OCI-LY7 (cell line): ENCODE results near the gene RCHY1. TPM values are rescaled to one million over a fixed set of nuclear protein-coding genes. Genes with fewer than 3 reads are reported as not detected.
"Not testable (repeated sequence)": the region's sequence is repeated elsewhere in the genome, so short reads cannot be mapped to it uniquely, and the experiment has no call there.

Experiments
- BruUV-seq: library from RNA; stranded (reverse); fragments of 400-500 nt; replicated peaks from 2 replicates; lab custom pipeline; 2021; lab: Mats Ljungman, UMichigan
- CTCF ChIA-PET: fragments of 300-600 bp; sonication (Branson Sonifier 250); formaldehyde crosslinking; loops from one replicate; lab custom pipeline; 2022; ENCODE audit warnings: antibody characterized with exemption; ENCODE audit not compliant: unreplicated experiment; lab: Charles Lee
- POLR2A ChIA-PET: fragments of 300-600 bp; sonication (Branson Sonifier 250); formaldehyde crosslinking; loops from one replicate; lab custom pipeline; 2022; ENCODE audit warnings: antibody characterized with exemption; lab: Charles Lee
- DNase-seq: peaks from one replicate; pipeline ENCODE4 v3.0.0-alpha.2; 2015; ENCODE audit warnings: low spot score
- H2AFZ ChIP-seq: fragments of 200-600 bp; sonication (generic), shearing (Covaris generic); 2 replicates; pipeline ENCODE4 v1.6.1; 2014; ENCODE audit warnings: mild to moderate bottlenecking, antibody characterized with exemption, low read length, moderate library complexity
- H3K27ac ChIP-seq: fragments of 200-600 bp; sonication (generic); 2 replicates; pipeline ENCODE4 v1.5.1; 2014; ENCODE audit warnings: mixed run types, low read depth, mild to moderate bottlenecking, moderate library complexity, low read length, inconsistent platforms; ENCODE audit not compliant: poor library complexity, severe bottlenecking
- H3K36me3 ChIP-seq: fragments of 200-600 bp; sonication (generic); 2 replicates; pipeline ENCODE4 v1.6.1; 2014; ENCODE audit warnings: mild to moderate bottlenecking, antibody characterized with exemption, low read length, moderate library complexity, mixed read lengths; ENCODE audit not compliant: insufficient read depth
- H3K4me1 ChIP-seq: fragments of 200-600 bp; sonication (generic); 2 replicates; pipeline ENCODE4 v1.5.1; 2014; ENCODE audit warnings: mild to moderate bottlenecking, low read length; ENCODE audit not compliant: insufficient read depth, poor library complexity, severe bottlenecking
- H3K4me2 ChIP-seq: fragments of 200-600 bp; sonication (generic); 2 replicates; pipeline ENCODE4 v1.6.1; 2014; ENCODE audit warnings: mild to moderate bottlenecking, low read length
- H3K4me3 ChIP-seq: fragments of 200-600 bp; sonication (generic); 2 replicates; pipeline ENCODE4 v1.5.1; 2014; ENCODE audit warnings: mild to moderate bottlenecking, low read depth, low read length; ENCODE audit not compliant: poor library complexity, severe bottlenecking
- H3K79me2 ChIP-seq: fragments of 200-600 bp; sonication (generic); 2 replicates; pipeline ENCODE4 v1.6.1; 2016; ENCODE audit warnings: low read depth, mild to moderate bottlenecking, low read length, moderate library complexity, mixed read lengths; ENCODE audit not compliant: insufficient read depth
- H3K9me2 ChIP-seq: fragments of 200-600 bp; sonication (generic); 2 replicates; pipeline ENCODE4 v1.6.1; 2016; ENCODE audit warnings: mild to moderate bottlenecking, low read length, mixed read lengths; ENCODE audit not compliant: insufficient read depth
- H3K9me3 ChIP-seq: fragments of 200-600 bp; sonication (generic); 2 replicates; pipeline ENCODE4 v1.6.1; 2014; ENCODE audit warnings: mild to moderate bottlenecking, mixed run types, low read length, mixed read lengths
- H4K20me1 ChIP-seq: fragments of 200-600 bp; sonication (generic); 2 replicates; pipeline ENCODE4 v1.6.1; 2014; ENCODE audit warnings: mild to moderate bottlenecking, antibody characterized with exemption, low read length, moderate library complexity, mixed read lengths; ENCODE audit not compliant: insufficient read depth
- EZH2phosphoT487 ChIP-seq: fragments of 200-600 bp; sonication (generic); IDR thresholded peaks from 2 replicates; pipeline ENCODE4 v1.6.1; 2018; ENCODE audit warnings: low read depth, borderline replicate concordance, mild to moderate bottlenecking, mixed run types, antibody characterized with exemption, low read length, moderate library complexity, mixed read lengths
- intact Hi-C: fragments of 100-400 bp; cut with micrococcal nuclease; formaldehyde crosslinking; loops from one replicate; pipeline ENCODE4 v1.10.0; 2022; ENCODE audit not compliant: unreplicated experiment
- total RNA-seq, 2 experiments: library from RNA; depleted of rRNA in 1 of 2; stranded (reverse); fragments of >200 nt in 1 of 2; shearing (Covaris generic) in 1 of 2; gene quantifications; 2 replicates each; pipeline ENCODE4 v1.2.3, GENCODE V29; 2014 to 2022
- TF ChIP-seq, protein P1 (sequence below): fragments of 200-600 bp; sonication (generic); conservative IDR thresholded peaks from 2 replicates; pipeline ENCODE4 v1.5.1; 2014; ENCODE audit warnings: mild to moderate bottlenecking, antibody characterized with exemption, low read length, moderate library complexity, mixed read lengths

RCHY1 gene
- total RNA-seq, 2 experiments from 2014 or later = 9.2 to 25.5 TPM

DNA sequence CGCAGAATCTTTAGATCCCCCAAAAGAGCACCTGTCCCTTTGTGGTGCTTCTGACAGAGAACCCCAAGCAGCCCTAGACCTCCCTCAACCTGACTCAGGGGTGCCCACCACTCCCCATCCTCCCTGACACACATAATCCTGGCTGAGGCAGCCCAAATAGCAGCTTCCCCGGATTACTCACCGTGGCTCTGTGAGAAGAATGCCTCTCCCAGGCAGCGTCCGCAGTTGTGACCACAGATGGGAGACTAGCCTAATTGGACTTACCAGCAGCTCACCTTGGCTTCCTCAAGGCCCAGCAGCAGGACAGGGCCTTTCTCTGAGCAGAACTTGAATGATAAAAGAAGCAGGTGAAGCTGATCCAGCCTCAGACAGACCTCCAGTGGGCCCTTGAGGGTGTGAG, 31.3 kb upstream of the RCHY1 start:
- CTCF ChIA-PET = no interaction called here
- BruUV-seq = no TSS peak
- H3K79me2 ChIP-seq = no peaks in the 10 kb centered on the region

DNA sequence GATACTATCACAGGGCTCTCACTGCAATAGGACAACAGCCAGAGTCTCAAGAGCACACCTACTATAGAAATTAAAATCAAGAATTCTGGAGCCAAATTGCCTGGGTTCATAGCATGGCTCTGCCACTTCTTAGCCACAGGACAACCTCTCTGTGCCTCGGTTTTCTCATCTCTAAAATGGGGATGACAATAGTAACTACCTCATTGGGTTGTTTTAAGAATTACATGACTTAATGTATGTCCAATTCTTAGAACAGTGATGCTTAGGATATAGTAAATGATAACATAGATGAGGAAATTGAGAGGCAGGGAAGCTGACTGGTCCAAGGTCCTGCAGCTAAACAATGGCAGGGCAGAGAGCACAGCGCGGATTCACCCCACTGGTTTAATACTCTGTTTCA, 30.7 kb upstream of the RCHY1 start:
- Histone ChIP-seq H3K36me3 (0 out of 2 replicates have a peak, but pooled peaks cover 3% of the 10 kb centered on the region), H3K79me2 (no peaks in the 10 kb centered on the region), H3K4me3 (no peak overlapping the region), H2AFZ (no peak overlapping the region), H3K9me2 (no peaks in the 10 kb centered on the region), H3K9me3 (no peaks in the 10 kb centered on the region), H3K4me2 (no peak overlapping the region), H3K4me1 (no peaks in the 10 kb centered on the region), H3K27ac (no peak overlapping the region), H4K20me1 (no peaks in the 10 kb centered on the region)
- no peak for DNase-seq
- intact Hi-C loops = no loop called here
- TF ChIP-seq EZH2phosphoT487 = no peak
- TF ChIP-seq, protein P1, sequence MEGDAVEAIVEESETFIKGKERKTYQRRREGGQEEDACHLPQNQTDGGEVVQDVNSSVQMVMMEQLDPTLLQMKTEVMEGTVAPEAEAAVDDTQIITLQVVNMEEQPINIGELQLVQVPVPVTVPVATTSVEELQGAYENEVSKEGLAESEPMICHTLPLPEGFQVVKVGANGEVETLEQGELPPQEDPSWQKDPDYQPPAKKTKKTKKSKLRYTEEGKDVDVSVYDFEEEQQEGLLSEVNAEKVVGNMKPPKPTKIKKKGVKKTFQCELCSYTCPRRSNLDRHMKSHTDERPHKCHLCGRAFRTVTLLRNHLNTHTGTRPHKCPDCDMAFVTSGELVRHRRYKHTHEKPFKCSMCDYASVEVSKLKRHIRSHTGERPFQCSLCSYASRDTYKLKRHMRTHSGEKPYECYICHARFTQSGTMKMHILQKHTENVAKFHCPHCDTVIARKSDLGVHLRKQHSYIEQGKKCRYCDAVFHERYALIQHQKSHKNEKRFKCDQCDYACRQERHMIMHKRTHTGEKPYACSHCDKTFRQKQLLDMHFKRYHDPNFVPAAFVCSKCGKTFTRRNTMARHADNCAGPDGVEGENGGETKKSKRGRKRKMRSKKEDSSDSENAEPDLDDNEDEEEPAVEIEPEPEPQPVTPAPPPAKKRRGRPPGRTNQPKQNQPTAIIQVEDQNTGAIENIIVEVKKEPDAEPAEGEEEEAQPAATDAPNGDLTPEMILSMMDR = no peak
- POLR2A ChIA-PET = interaction anchor here (0.7 kb wide), 1 partner anchor 566 kb away, joined by 3 read pairs; no protein-coding TSS in a partner anchor
- BruUV-seq = no TSS peak
- CTCF ChIA-PET = no interaction called here

More for the DNA sequence above, 31.3 kb upstream of the RCHY1 start:
- no peak overlapping the region for H3K4me3 ChIP-seq
- H3K36me3 ChIP-seq = 0 out of 2 replicates have a peak, but pooled peaks cover 3% of the 10 kb centered on the region
- H4K20me1 ChIP-seq = no peaks in the 10 kb centered on the region
- no peak overlapping the region for H3K27ac ChIP-seq
- H3K9me3 ChIP-seq = no peaks in the 10 kb centered on the region
- H3K9me2 ChIP-seq = no peaks in the 10 kb centered on the region
- H2AFZ ChIP-seq = no peak overlapping the region
- POLR2A ChIA-PET = no interaction called here
- intact Hi-C loops = no loop called here
- no peak overlapping the region for H3K4me2 ChIP-seq
- H3K4me1 ChIP-seq = no peaks in the 10 kb centered on the region
- no peak for TF ChIP-seq EZH2phosphoT487
- TF ChIP-seq, protein P1 = no peak
- DNase-seq = no peak

DNA sequence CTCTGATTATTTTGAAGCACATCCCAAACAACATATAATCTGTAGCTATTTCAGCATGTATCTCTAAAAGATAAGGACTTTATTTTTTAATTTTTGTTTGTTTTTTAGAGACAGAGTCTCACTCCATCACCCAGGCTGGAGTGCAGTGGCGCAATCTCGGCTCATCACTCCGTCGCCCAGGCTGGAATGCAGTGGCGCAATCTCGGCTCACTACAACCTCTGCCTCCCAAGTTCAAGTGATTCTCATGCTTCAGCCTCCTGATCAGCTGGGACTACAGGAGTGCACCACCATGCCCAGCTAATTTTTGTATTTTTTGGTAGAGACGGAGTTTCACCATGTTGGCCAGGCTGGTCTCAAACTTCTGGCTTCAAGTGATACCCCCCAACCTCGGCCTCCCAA, 30.0 kb upstream of the RCHY1 start:
- CTCF ChIA-PET, H3K4me1 ChIP-seq, H3K9me3 ChIP-seq, POLR2A ChIA-PET, H3K27ac ChIP-seq, H2AFZ ChIP-seq, H3K36me3 ChIP-seq, H3K9me2 ChIP-seq, BruUV-seq, DNase-seq, H3K79me2 ChIP-seq, H4K20me1 ChIP-seq, H3K4me3 ChIP-seq, intact Hi-C loops, H3K4me2 ChIP-seq: not testable (repeated sequence)
